ENCODE data around the gene SOX15. TPM values are rescaled to one million over a fixed set of nuclear protein-coding genes. Genes with fewer than 3 reads are reported as not detected.

Gene SOX15
- total and polyA plus RNA-seq, 2 of the 4 experiments (the other 2 are of a cell fraction) = 0.18 to 0.62 TPM

- TF ChIP-seq RAD21 (IDR thresholded peaks at IDR 0.05; ENCODE audit: low read length) (no peak), MAFK (IDR thresholded peaks at IDR 0.05; ENCODE audit: low read depth, low read length) (no peak), SMC3 (IDR thresholded peaks at IDR 0.05; ENCODE audit: low read depth, low read length) (no peak), RFX5 (IDR thresholded peaks at IDR 0.05; ENCODE audit: low read depth, low read length) (no peak)
- no CpG with 5 or more reads among the region's 1 CpG for WGBS, 2 experiments (ENCODE audit: extremely low coverage in 2 of 2, insufficient read length in 1 of 2)
- Histone ChIP-seq H3K9ac (ENCODE audit: low read depth, low read length) (no peak overlapping the region), H3K9me1 (ENCODE audit: insufficient read depth, low read length) (peaks cover 5% of the 10 kb centered on the region; the same call in 1 of the 2 replicates), H2AK9ac (replicated peaks; ENCODE audit: low read depth, low read length, poor library complexity) (no peak overlapping the region), H3K18ac (ENCODE audit: low read depth, low read length) (no peak overlapping the region), H3K4me1 (ENCODE audit: control insufficient read depth, insufficient read depth, low read length) (peaks cover 8% of the 10 kb centered on the region), H3K4me2 (ENCODE audit: low read depth, low read length) (no peak overlapping the region), H4K20me1 (ENCODE audit: insufficient read depth, low read length) (no peaks in the 10 kb centered on the region), H3K23ac (ENCODE audit: low read depth, low read length) (no peak overlapping the region), H3K4me3 (ENCODE audit: insufficient read depth, low read depth, low read length) (no peak overlapping the region), H2AK5ac (ENCODE audit: low read depth, low read length) (no peak overlapping the region), H3K14ac (replicated peaks; ENCODE audit: low read depth, low read length) (no peak overlapping the region), H3K27ac (ENCODE audit: insufficient read depth, low read length) (no peak overlapping the region), H3K56ac (ENCODE audit: extremely low read depth, insufficient read depth, low read length) (no peak overlapping the region), H3K79me1 (ENCODE audit: low read depth in 1 of 2, low read length in 2 of 2) (peaks cover 0 to 10% of the 10 kb centered on the region in 2 experiments; a peak in 2 of 4 replicates), H3K36me3 (ENCODE audit: control insufficient read depth, insufficient read depth, low read length) (peaks cover 4% of the 10 kb centered on the region; the same call in 1 of the 2 replicates), H2AFZ (replicated peaks; ENCODE audit: low read length, poor library complexity) (no peak overlapping the region), H3K9me3 (ENCODE audit: control insufficient read depth, insufficient read depth, low read length) (no peaks in the 10 kb centered on the region), H4K91ac (ENCODE audit: insufficient read depth, low read depth, low read length) (no peak overlapping the region), H2BK120ac (ENCODE audit: low read depth, low read length) (no peak overlapping the region), H3K4ac (ENCODE audit: low read depth, low read length) (no peak overlapping the region), H2BK20ac (ENCODE audit: low read depth, low read length) (no peak overlapping the region), H2BK15ac (ENCODE audit: low read depth, low read length) (no peak overlapping the region), H3K27me3 (ENCODE audit: control insufficient read depth, insufficient read depth, low read length) (no peaks in the 10 kb centered on the region), H2BK5ac (ENCODE audit: low read depth, low read length, poor library complexity, severe bottlenecking) (no peak overlapping the region), H4K5ac (ENCODE audit: low read depth, low read length) (no peak overlapping the region), H4K8ac (ENCODE audit: low read depth in 2 of 2, low read length in 2 of 2) (no peak overlapping the region)
- dilution Hi-C loops (cut with HindIII; ENCODE audit: low sequenced_read_pairs, unreplicated experiment) (no loop called here), intact Hi-C loops (cut with micrococcal nuclease) (no loop called here), in situ Hi-C loops (cut with MboI; ENCODE audit: low sequenced_read_pairs) (loop anchor here (5.0 to 10.0 kb wide), 2 partner anchors 41 to 199 kb away; partner anchors contain the start of genes KCTD11 and TMEM95)
- no TSS peak for BruUV-seq (replicated peaks)
- POLR2A ChIA-PET (ENCODE audit: unreplicated experiment) = no interaction called here
- no peak for ATAC-seq (ENCODE audit: low read depth)
- CTCF ChIA-PET = no interaction called here
- DNase-seq = no peak
These were observed 36.5 kb downstream of the SOX15 start for GRCh38 chr17:7553356-7553755.
